Astrocyte (in vitro differentiated cells and primary cell): Measurements from ENCODE around the gene PLP2.

Experiments
- CTCF ChIP-seq: IDR thresholded peaks from 2 replicates; pipeline ENCODE4 v1.5.1; 2011; ENCODE audit warnings: low read depth, mild to moderate bottlenecking, inconsistent platforms, low read length, moderate library complexity; ENCODE audit not compliant: insufficient read depth
- EZH2 ChIP-seq: IDR thresholded peaks from 2 replicates; pipeline ENCODE4 v1.6.1; 2012; ENCODE audit warnings: mild to moderate bottlenecking, low read length, inconsistent platforms; ENCODE audit not compliant: insufficient read depth

DNA sequence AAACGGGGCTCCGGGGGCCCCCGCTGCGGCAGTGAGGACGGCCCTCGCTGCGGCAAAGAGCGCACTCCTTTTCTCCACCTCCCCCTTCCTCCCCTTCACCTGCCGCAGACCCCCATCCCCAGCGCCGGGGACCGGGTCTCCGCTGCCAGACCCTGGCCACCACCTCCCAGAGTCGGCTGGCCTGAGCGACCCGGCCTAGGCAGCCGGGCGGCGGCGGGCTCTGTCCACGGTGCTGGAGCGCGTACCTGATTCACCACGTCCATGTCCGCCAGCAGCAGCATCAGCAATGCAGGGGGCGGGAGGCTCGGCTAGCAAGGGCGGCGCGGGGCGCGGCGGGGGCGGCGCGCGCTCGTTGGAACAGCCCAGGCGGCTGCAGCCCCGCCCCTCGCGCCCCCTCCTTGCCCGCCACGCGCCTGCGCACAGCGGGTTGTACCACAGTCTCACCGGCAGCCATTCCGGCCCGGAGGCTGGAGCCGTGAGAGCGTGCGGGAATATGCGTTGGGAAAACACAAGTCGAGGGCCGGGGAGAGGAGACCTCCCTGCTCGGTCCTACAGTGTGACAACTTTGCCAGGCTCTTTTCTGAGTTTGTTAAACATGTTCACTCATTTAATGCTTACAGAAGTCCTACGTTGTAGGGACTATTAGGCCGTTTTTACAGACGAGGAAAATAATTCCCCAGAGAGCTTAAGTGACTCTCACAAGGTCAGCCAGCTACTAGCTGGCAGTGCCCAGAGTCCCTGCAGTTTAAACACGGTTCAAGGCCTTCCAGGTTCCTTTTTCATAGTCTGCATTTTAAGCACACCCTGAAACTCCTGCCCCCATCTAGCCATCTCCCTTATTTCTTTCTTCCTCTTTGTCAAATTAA lies 28.4 kb downstream of the PLP2 start, which contains the start of gene SYP:
- TF ChIP-seq CTCF (no peak), EZH2 (no peak)
